Type B pancreatic cell (in vitro differentiated cells): Measurements from ENCODE around the gene REM2. TPM values are rescaled to one million over a fixed set of nuclear protein-coding genes. Genes with fewer than 3 reads are reported as not detected.

Source experiments
- DNase-seq: peaks from one replicate; pipeline ENCODE4 v3.0.0; 2021; ENCODE audit warnings: mixed read lengths; ENCODE audit not compliant: unreplicated experiment; ENCODE audit errors: extremely low spot score
- H3K27ac Mint-ChIP-seq: 2 replicates; pipeline ENCODE4 v1.8.0; 2021; ENCODE audit warnings: mild to moderate bottlenecking, mixed read lengths
- H3K27me3 Mint-ChIP-seq: 2 replicates; pipeline ENCODE4 v1.8.0; 2021; ENCODE audit warnings: mixed read lengths
- H3K36me3 Mint-ChIP-seq: 2 replicates; pipeline ENCODE4 v1.8.0; 2021; ENCODE audit warnings: mixed read lengths
- H3K4me1 Mint-ChIP-seq: one replicate; pipeline ENCODE4 v1.8.0; 2021; ENCODE audit warnings: mixed read lengths; ENCODE audit not compliant: unreplicated experiment
- H3K4me3 Mint-ChIP-seq: 2 replicates; pipeline ENCODE4 v1.8.0; 2021; ENCODE audit warnings: mild to moderate bottlenecking, mixed read lengths
- H3K9me3 Mint-ChIP-seq: 2 replicates; pipeline ENCODE4 v1.8.0; 2021; ENCODE audit warnings: mixed read lengths
- total RNA-seq: library from RNA; stranded (reverse); gene quantifications from 2 replicates; pipeline ENCODE4 v1.2.1, GENCODE V29; 2021; ENCODE audit warnings: low replicate concordance
- TF ChIP-seq, protein P1 (sequence below): fragments of 200-600 bp; sonication (generic); conservative IDR thresholded peaks from 2 replicates; pipeline ENCODE4 v1.5.0; 2021; ENCODE audit warnings: antibody characterized with exemption, mild to moderate bottlenecking

REM2 gene
- total RNA-seq, 1 donor from 2014 or later: 2.0 TPM

GRCh38 chr14:22845821-22846625 is 37.0 kb upstream of the REM2 start:
- H3K9me3 Mint-ChIP-seq: no peaks in the 10 kb centered on the region
- H3K36me3 Mint-ChIP-seq: peaks cover 8% of the 10 kb centered on the region
- peaks cover 19% of the 10 kb centered on the region for H3K4me1 Mint-ChIP-seq
- no peaks in the 10 kb centered on the region for H3K27me3 Mint-ChIP-seq
- TF ChIP-seq, protein P1, sequence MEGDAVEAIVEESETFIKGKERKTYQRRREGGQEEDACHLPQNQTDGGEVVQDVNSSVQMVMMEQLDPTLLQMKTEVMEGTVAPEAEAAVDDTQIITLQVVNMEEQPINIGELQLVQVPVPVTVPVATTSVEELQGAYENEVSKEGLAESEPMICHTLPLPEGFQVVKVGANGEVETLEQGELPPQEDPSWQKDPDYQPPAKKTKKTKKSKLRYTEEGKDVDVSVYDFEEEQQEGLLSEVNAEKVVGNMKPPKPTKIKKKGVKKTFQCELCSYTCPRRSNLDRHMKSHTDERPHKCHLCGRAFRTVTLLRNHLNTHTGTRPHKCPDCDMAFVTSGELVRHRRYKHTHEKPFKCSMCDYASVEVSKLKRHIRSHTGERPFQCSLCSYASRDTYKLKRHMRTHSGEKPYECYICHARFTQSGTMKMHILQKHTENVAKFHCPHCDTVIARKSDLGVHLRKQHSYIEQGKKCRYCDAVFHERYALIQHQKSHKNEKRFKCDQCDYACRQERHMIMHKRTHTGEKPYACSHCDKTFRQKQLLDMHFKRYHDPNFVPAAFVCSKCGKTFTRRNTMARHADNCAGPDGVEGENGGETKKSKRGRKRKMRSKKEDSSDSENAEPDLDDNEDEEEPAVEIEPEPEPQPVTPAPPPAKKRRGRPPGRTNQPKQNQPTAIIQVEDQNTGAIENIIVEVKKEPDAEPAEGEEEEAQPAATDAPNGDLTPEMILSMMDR: no peak
- H3K4me3 Mint-ChIP-seq: no peak overlapping the region
- H3K27ac Mint-ChIP-seq: no peak overlapping the region
- no peak for DNase-seq

- H3K4me3 Mint-ChIP-seq: no peak overlapping the region
- TF ChIP-seq, protein P1: no peak
- no peaks in the 10 kb centered on the region for H3K9me3 Mint-ChIP-seq
- H3K27me3 Mint-ChIP-seq: no peaks in the 10 kb centered on the region
- H3K4me1 Mint-ChIP-seq: peaks cover 19% of the 10 kb centered on the region
- peaks cover 3% of the 10 kb centered on the region for H3K36me3 Mint-ChIP-seq
- DNase-seq: no peak
- no peak overlapping the region for H3K27ac Mint-ChIP-seq
Measured at GRCh38 chr14:22846811-22847307, 36.2 kb upstream of the REM2 start.

GRCh38 chr14:22847661-22848341 is 35.2 kb upstream of the REM2 start:
- Mint-ChIP-seq H3K27me3 (no peaks in the 10 kb centered on the region), H3K4me1 (peaks cover 21% of the 10 kb centered on the region), H3K9me3 (no peaks in the 10 kb centered on the region), H3K36me3 (peaks cover 3% of the 10 kb centered on the region), H3K27ac (peak overlapping the region; percentile 84), H3K4me3 (peak overlapping the region; percentile 73)
- DNase-seq: no peak
- TF ChIP-seq, protein P1: no peak

GRCh38 chr14:22848351-22849164 is 34.5 kb upstream of the REM2 start:
- no peak for DNase-seq
- Mint-ChIP-seq H3K27ac (peak overlapping the region; percentile 84), H3K4me1 (peaks cover 27% of the 10 kb centered on the region), H3K27me3 (no peaks in the 10 kb centered on the region), H3K9me3 (no peaks in the 10 kb centered on the region), H3K4me3 (peak overlapping the region; percentile 73), H3K36me3 (peaks cover under 1% of the 10 kb centered on the region)
- TF ChIP-seq, protein P1: no peak

- Mint-ChIP-seq H3K27ac (peak overlapping the region; percentile 84), H3K9me3 (no peaks in the 10 kb centered on the region), H3K4me3 (no peak overlapping the region), H3K36me3 (no peaks in the 10 kb centered on the region), H3K4me1 (peaks cover 27% of the 10 kb centered on the region), H3K27me3 (no peaks in the 10 kb centered on the region)
- DNase-seq: no peak
- TF ChIP-seq, protein P1: no peak
Measured at GRCh38 chr14:22849212-22849819, 33.7 kb upstream of the REM2 start.
